HG03103 (cell line): Measurements from ENCODE around the gene ANKS1B.
"Not testable (repeated sequence)": the region's sequence is repeated elsewhere in the genome, so short reads cannot be mapped to it uniquely, and the experiment has no call there.

ENCODE experiments used
- ATAC-seq: cut with Tn5 transposase; IDR thresholded peaks from one replicate; pipeline ENCODE4 v1.9.1; 2021; ENCODE audit warnings: low read depth; ENCODE audit not compliant: unreplicated experiment

Gene ANKS1B

DNA sequence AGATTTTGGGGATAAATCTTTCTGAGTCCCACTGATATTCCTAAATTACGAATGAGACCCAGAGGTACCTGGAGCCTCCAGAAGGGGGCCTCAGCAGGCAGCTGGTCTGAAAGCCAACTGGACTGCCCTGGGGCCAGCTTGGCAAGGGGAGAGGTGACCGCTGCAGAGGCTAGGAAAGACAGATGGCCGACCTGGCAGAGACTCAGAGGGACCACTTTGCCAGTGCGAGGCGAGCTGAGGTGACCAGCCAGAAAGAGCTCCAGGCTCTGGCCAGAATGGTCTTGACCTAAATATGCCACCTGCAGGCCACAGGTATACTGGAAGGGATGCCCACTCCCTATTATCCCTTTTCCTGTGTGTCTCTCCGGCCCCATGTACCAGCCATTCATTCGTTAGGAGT lies 594.0 kb downstream of the ANKS1B start:
- ATAC-seq: no peak

GRCh38 chr12:99389751-99390150 lies 595.0 kb downstream of the ANKS1B start:
- no peak for ATAC-seq

DNA sequence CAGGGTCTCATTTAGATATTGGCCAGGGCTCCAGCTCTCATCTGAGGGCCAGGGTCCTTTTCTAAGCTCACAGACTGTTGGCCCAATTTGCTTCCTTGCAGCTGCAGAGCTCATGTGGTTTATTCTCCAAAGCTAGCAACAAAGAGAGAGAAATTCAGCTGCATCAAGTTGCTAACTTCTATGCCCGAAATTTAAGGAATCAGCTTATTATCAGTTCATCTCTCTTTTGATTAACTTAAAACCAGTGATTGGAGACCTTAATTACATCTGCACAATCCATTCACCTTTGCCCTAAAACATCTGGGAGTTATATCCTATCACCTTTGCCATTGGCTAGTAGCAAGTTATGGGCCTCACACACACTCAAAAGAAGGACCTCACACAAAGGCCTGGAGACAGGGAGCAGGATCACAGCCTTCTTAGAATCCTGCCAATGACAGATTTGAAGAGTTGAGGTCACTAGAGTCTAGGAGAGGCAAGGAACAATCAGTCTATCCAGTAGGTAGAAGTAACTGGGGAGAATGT lies 596.0 kb downstream of the ANKS1B start:
- ATAC-seq: no peak

- ATAC-seq: no peak
Measured at GRCh38 chr12:99387661-99388060, 597.1 kb downstream of the ANKS1B start.

DNA sequence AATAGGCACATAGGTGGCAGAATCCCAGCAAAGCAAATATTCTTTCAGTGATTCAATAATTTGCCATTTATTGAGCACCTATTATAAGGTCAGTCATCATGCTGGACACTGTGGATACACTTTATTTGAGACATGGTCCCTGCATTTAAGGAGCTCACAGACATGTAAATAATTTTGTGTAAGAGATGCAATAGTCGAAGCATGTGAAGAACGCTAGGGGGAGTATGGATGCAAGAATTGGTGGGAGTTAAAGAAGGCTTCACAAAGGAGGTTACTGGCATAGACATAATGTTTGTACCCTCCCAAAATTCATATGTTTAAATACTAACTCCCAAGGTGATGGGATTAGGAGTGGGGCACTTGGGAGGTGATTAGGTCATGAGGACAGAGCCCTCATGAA lies 597.8 kb downstream of the ANKS1B start:
- ATAC-seq: peak; percentile 58

- ATAC-seq: no peak
Measured at GRCh38 chr12:99383258-99383657, 601.5 kb downstream of the ANKS1B start.

DNA sequence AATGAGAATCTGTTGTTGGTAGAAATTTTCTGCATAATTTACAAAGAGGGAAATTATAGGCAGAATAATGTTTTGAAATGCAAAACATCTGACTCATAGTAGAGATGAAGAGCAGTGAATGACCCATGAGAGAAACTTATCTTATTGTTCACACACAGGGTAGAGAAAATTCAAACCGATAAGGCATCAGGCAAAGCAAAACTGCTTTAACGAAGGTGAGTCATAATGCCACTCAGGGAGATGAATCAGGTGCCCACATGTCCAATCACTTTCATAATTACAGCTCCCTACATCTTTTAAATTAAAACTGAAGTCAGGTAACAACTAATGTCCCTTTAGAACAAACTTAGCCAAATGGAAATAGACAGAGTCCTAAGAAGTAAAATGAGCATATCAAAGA lies 602.7 kb downstream of the ANKS1B start:
- peak; percentile 69 for ATAC-seq

DNA sequence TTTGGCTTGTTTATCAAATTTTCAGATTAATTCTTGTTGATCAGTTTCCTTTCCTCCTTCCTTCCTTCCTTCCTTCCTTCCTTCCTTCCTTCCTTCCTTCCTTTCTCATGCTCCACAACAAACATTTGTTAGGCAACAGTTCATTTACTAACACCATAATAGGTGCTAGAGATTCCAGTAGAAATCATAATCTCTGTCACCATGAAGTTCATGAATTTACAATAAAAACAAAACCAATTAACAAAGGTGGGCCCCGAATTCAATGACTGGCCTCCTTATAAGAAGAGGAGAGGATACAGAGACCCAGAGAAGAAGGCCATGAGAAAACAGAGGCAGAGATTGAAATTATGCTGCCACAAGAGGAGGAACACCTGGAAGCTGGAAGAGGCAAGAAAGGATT lies 604.0 kb downstream of the ANKS1B start:
- no peak for ATAC-seq

- ATAC-seq: no peak
Measured at GRCh38 chr12:99374023-99374422, 610.7 kb downstream of the ANKS1B start.

DNA sequence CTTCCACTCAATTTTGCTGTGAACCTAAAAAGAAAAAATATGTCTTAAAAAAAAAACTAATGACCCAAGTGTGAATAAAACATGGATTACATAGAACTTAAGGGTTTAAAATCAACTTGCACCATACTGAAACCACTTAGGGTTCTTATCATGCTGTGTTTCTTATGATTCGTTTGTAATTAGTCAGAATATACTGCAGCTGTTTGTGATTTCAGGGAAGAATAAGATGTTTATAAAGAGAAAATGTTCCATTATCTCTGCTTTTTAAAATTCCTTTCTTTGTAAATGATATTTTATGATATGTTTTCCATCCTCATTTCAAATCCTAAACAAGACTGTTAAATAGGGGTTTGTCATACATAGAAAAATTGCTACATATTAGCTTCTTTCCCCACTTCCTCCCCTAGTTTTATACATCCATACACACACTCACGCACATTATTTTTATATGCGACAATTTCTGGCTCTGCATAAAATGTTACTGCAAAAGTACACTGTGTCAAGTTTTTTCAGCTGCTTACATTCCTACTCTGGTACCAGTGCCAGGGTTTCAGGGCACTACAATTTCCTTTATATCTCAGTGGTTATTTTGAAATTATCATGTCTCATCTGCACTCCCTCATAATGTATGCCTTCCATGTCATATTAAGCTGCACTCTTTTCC lies 612.3 kb downstream of the ANKS1B start:
- ATAC-seq: no peak

DNA sequence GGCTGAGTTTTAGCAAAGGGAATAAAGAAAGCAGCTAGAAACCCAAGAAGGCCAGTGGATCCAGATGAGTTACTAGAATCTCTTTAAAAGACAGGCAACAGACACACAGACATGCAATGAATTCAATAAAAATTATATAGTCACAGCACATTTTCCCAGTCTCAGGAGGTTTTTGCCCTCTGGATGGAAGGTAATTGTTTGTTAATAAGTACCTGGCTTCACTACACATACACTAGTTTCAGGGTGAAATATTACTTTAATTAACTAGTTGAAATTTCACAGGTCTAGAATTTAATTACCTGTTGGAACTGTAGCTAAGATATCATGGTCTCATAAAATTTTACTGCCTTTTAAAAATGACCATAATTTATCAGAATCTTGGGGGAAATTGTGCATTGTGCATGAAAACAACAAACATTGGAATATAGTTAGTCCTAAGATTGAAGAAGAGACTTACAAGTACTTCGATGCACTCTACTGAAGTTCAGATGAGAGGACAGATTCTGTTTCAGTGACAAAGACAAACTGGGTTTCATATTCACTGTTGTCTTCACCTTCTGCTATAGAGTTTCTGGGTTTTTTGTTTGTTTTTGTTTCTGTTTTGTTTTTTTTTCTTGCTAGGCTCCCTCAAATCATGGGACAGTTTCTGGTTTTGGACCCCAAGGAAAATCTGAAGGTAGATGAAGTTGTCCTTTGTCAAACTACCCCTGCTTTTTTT lies 614.2 kb downstream of the ANKS1B start:
- ATAC-seq: no peak

DNA sequence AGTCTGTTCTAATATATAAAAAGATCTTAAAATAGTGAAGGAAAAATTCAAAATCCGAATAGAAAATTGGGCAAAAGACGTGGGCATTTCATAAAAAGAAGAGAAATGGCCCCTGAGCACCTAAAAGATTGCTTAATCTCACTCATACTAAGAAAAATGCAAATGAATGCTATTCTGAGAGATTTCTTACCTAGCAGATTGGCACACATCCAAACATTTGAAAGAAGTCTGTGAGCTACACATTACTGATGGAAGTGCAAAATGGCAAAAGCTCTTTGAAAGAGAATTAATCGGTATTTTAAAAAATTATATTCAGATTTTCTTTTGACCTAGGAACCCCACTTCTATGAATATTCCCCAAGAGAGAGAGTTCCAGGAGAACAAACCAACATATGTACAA lies 617.6 kb downstream of the ANKS1B start:
- ATAC-seq: no peak

DNA sequence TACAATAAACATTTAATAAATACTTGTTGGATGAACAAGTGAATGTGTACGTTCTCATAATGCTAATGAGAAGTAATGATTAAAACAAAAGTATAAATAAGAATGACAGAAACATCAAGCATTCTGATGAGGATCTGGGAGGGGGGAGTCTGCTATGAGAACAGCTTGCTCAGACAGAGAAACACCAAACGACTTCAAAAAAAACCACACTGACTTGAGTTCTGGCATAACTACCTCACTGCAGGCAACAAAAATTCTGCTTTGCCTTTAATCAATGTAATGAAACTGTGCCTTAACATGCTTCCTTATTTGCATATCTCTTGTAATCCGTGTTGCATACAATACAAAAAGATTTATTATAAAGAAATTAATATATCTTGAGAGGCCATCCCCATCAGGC lies 632.5 kb downstream of the ANKS1B start:
- ATAC-seq: no peak

- ATAC-seq: no peak
Measured at GRCh38 chr12:99343960-99344359, 640.8 kb downstream of the ANKS1B start.

- ATAC-seq: no peak
Measured at GRCh38 chr12:99339663-99340062, 645.1 kb downstream of the ANKS1B start.

DNA sequence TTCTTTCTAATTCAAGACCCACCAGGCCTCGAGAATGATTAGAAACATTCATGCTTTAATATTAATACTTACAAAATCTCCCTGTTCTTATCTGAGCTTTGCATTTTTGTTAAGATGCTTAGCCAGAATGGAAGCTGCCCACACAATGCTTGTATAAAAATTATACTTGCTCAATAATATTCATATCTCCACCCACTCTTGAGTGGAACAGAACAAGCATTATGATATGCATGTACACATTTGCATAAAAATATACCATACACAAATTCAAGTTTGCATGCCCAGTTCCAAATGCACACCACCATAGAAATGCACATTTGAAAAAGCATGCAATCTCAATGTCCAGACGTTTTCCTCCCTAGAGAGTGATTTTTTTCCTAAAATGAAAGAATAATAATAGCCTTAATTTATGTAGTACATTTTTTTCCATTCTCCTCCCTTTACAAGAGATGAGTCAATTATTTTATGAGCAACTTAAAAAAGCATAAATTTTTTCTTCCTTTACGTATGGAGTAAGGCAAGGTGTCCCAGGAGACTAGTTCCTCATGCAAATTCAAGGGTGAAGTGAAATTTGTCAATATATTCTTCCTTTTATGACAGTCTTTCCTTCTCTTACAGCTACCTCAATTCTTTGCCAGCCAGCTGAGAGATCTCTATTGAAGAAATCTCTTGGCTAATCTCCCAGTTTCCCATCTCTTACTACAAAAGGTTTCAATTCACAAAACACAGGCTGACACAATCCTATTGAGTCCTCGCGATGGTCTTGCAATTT lies 650.3 kb downstream of the ANKS1B start:
- ATAC-seq: no peak

- ATAC-seq: no peak
Measured at GRCh38 chr12:99332936-99333591, 651.7 kb downstream of the ANKS1B start.

- no peak for ATAC-seq
Measured at GRCh38 chr12:99330216-99330615, 654.5 kb downstream of the ANKS1B start.

GRCh38 chr12:99321210-99321609 lies 663.5 kb downstream of the ANKS1B start:
- not testable (repeated sequence) for ATAC-seq

GRCh38 chr12:99311373-99311772 lies 673.4 kb downstream of the ANKS1B start:
- no peak for ATAC-seq

DNA sequence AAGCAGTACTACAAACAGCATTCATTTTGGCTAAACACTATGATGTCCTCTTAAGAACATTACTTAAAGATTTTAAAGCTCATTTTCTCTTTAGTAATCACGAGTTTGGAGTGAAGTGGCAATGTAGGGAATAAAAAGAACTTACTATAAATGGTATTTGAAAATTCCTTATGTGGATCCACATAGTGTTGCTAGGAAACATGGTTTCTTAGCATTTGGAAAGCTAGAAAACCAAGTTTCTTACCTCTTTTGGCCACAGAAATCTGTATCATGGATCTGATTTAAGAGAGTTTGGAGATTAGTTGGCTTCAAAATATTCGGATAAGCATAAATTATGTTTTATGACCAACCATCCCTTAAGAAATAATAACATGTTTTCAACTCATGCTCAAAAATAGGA lies 674.9 kb downstream of the ANKS1B start:
- no peak for ATAC-seq
